HEK293 (cell line): ENCODE data around the gene SYAP1.

Source experiments
- CTCF ChIP-seq: fragments of 450-650 bp; formaldehyde crosslinking; IDR thresholded peaks from 2 replicates; pipeline ENCODE4 v1.5.1; 2016; ENCODE audit warnings: missing biosample characterization, missing genetic modification characterization
- MZF1 ChIP-seq: fragments of 450-650 bp; formaldehyde crosslinking; IDR thresholded peaks from 2 replicates; pipeline ENCODE4 v1.5.1; 2017; ENCODE audit warnings: missing biosample characterization, missing genetic modification characterization, borderline replicate concordance
- ZNF155 ChIP-seq: fragments of 450-650 bp; formaldehyde crosslinking; IDR thresholded peaks from 2 replicates; pipeline ENCODE4 v1.5.1; 2016; ENCODE audit warnings: missing biosample characterization, missing genetic modification characterization

DNA sequence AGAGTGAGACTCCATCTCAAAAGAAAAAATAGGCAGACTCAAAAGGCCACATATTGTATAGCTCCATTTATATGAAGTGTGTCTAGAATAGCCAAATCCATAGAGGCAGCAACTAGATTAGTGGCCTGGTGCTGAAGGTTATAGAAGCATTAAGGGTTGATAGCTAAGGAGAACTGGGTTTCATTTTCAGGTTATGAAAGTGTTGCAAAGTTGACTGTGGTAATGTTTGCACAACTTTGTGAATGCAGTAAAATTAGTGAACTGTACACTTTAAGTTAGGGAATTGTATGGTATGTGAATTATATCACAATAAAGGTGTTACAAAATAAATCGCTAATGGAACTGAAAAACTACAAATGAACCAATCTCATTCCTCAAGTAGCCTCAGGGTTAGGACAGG, 95.2 kb downstream of the SYAP1 start:
- TF ChIP-seq CTCF, result no peak
- TF ChIP-seq ZNF155, result no peak
- TF ChIP-seq MZF1 (tag by site-specific recombination), result no peak
